Measurements from ENCODE around the gene HDAC7. TPM values are rescaled to one million over a fixed set of nuclear protein-coding genes. Genes with fewer than 3 reads are reported as not detected.

Gene HDAC7
- polyA plus RNA-seq, 4 donors, result 74.5 to 93.2 (median 80.1) TPM

DNA sequence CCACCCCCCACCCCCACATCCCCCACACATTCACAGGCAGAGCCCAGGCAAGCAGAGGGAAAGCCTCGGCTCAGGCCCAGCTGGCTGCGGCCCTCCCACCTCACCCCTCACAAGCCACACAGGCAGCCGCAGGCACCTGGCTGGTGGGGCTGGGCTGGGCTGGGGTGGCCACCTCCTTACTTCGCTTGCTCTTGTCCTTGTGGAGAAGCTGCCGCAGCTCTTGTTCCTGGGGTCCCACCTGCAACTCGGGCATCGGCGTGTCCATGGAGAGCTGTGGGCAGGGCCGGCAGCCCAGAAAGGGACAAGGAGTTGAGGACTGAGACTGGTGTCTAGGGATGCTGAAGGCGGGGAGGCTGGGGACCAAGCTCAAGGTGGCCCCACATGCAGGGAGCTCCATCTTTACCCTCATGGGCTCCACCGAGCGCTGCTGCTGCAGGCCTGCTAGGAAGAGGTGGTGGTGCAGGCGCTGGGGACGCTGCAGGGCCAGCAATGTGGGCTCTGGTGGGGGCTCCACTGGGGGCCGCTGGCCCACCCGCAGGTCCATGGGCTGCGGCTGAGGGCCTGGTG is 21.2 kb downstream of the HDAC7 start:
- no peak for DNase-seq (ENCODE audit: low read depth in 4 of 4, low spot score in 3 of 4)

DNA sequence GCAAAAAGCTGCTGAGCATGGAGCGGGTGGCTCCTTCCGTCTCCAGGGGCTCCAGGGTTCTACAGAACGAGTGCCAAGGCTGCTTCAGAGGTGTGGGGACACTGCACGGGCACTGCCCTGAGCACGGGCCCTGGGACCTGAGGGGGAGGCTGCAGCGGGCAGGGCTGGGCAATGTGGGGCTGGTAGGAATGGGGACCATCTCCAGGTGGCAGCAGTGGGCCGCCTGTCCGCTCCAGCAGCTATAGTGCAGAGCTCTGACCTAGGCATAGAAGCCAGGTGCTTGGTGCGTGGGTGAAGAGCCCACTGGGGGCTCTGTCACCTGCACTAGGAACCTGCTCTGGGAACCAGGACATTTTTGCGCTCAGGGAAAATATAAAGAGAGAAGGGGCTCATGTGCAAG is 22.3 kb downstream of the HDAC7 start:
- DNase-seq (ENCODE audit: low read depth in 4 of 4, low spot score in 3 of 4), result no peak

- DNase-seq (ENCODE audit: low read depth in 4 of 4, low spot score in 3 of 4), result no peak
These were observed 23.8 kb downstream of the HDAC7 start for GRCh38 chr12:47795814-47796411.

GRCh38 chr12:47795121-47795813 is 24.4 kb downstream of the HDAC7 start:
- no peak for DNase-seq (ENCODE audit: low read depth in 4 of 4, low spot score in 3 of 4)

DNA sequence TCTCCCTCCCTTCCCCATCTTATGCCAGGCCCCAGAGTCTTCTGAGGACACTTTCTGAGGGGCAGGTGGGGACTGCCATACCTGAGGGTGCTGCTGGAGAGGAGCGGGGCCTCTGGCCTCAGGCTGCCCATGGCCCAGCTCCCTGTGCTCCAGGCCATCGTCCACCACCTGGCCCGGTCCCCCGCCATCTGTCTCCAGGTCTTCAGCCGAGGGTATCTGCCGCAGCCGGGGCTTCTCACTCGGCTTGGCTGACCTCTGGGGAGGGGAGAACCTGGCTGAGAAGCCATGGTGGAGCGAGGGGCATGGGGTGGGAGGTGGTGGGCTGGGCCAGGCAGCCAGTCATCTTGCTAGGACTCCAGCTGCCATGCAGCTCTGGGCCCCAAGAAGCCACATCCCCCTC is 25.0 kb downstream of the HDAC7 start:
- DNase-seq (ENCODE audit: low read depth in 4 of 4, low spot score in 3 of 4), result no peak

DNA sequence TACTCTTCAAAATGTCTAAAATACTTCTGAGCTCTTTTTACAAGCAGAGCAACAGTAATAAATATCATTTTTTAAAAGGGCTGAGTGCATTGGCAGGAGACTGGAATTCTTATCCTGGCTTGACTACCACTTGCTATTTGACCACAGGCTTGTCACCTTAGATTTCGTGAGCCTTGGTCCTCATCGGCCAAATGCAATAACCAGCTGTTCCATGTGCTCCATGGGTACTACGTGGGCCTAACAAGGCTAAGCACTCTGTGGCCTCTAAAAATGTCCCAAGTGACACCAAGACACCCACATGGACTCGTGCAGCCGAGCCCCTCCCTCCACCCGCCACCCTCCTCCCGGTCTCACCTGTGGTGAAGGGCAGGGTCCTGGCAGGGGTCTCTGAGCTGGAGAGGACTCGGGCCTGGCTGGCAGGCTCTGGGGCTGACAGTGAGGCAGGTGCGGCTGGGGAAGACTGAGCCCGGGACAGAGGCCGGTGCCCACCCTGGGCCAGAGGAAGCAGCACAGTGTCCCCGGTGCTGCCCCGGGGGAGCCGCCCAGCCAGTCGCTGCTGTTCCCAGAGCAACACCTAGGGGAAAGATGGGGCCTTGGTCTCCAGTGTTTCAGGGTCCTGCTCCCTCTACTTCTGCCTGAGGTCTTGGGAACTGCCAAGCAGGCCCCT is 26.6 kb downstream of the HDAC7 start:
- no peak for DNase-seq (ENCODE audit: low read depth in 4 of 4, low spot score in 3 of 4)

- DNase-seq (ENCODE audit: low read depth in 4 of 4, low spot score in 3 of 4), result no peak
These were observed 27.8 kb downstream of the HDAC7 start for GRCh38 chr12:47791874-47792273.

DNA sequence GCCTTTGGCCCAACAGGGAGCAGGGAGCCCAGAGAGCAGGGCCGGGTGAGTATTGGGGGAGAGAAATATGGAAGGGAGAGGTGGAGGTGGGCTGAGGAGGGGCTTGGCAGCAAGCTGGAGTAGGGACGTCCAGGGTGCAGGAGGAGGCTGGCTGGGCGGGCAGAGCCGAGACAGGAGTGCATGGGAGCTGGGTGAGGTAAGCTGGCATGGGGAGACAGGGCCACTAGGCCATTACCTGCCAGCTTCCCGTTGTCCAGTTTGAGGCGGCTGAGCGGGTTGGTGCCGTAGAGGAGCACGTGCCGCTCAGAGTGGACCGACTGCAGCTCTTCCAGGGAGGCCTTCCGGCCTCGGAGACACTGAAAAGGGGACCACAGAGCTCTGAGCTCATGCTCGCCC is 28.4 kb downstream of the HDAC7 start:
- DNase-seq (ENCODE audit: low read depth in 4 of 4, low spot score in 3 of 4), result no peak

GRCh38 chr12:47790676-47791350 is 28.9 kb downstream of the HDAC7 start:
- DNase-seq (ENCODE audit: low read depth in 4 of 4, low spot score in 3 of 4), result no peak

- no peak for DNase-seq (ENCODE audit: low read depth in 4 of 4, low spot score in 3 of 4)
These were observed 29.8 kb downstream of the HDAC7 start for GRCh38 chr12:47789712-47790489.

DNA sequence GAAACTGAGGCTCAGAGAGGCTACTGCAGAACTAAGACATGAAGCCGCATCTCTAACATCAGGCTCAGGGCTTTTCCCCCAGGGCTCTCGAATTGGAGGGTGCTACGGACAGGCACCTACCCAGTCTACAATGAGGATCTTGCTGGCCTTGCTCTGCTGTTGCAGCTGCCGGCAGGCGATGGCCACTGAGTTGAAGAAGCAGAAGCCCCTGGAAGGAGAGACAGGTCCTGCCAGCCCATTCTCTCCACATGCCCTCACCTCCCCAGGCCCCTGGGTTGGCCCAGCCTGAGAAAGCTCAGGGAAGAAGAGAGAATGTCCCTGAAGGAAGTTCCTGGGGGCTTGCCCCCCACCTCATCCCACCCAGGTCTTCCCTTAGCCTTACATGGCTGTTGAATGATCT is 30.6 kb downstream of the HDAC7 start:
- DNase-seq (ENCODE audit: low read depth in 4 of 4, low spot score in 3 of 4), result no peak

- DNase-seq (ENCODE audit: low read depth in 4 of 4, low spot score in 3 of 4), result no peak
These were observed 31.9 kb downstream of the HDAC7 start for GRCh38 chr12:47787596-47788319.

GRCh38 chr12:47786662-47787280 is 32.9 kb downstream of the HDAC7 start:
- DNase-seq (ENCODE audit: low read depth in 4 of 4, low spot score in 3 of 4), result no peak

DNA sequence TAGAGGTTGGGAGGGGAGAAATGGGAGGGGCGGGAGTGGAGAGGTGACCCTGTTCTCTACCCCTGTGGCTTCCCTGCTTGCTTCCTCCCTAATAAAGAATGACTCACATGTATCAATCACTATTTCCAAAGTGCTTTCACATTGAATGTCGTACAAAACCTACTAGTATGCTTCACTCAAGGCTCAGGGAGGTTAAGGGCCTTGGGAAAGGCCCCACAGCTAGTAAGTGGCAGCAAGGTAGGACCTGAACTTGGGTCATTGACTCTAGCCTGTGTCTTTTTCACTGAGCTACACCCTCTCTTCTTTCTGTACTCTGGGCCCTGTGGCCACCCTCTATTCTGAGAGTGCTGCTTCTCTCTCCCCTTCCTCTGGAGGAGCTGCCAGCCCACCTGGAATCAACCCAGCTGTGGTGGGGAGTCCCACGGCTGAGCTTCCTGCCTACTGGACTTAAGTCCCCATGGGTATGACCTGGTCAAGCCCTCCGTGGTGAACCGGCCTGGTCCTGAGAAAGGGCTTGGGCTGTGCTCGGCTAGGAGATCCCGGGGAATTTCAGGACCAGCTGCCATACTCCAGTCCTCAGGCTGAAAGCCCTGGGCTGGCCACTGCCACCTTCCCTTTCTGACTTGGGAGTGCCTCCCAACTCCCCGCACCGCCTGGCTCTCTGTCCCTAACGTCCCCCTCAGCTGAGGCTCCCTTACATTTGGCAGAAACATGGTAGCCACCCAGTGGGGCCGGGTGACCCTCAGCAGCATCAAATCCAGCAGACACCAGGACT is 33.6 kb downstream of the HDAC7 start:
- DNase-seq (ENCODE audit: low read depth in 4 of 4, low spot score in 3 of 4), result no peak

DNA sequence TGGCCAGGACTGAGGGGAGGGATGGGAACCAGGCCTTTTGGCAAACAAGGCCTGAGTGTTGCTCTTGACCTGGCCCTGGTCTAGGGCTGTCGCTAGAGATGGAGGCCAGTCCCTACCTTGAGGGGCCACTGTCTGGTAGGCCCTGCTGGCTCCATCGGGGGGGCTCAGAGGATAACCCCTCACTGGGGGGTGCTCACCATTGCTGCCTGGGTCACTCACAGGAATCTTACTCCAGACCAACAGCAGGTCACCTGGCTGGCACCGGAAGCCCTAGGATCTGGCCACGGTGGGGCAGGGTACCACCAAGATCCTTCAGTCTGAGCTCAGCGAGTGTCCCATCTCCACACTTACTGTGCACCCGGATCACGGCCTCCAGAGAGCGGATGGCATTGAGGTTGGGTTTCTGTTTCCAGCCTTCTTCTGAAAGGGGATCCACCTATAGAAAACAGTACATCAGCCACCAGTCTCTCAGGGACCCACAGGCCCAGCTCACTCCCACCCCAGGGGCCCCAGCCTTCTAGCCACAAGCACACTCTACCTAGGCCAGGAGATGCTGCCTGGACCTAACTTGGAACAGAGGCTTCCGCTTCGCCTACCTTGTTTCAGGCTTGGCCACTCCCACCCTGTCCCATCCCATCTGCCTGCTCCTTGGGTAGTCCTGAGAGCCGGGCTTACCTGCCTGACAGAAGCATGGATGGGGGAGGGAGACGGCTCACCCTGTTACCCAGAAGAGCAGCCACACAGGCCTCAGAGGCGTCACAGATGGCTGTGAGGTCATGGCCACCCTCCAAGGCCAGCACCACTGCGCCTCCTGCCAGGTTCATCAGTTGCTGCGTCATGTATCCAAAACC is 34.4 kb downstream of the HDAC7 start:
- DNase-seq (ENCODE audit: low read depth in 4 of 4, low spot score in 3 of 4), result no peak

DNA sequence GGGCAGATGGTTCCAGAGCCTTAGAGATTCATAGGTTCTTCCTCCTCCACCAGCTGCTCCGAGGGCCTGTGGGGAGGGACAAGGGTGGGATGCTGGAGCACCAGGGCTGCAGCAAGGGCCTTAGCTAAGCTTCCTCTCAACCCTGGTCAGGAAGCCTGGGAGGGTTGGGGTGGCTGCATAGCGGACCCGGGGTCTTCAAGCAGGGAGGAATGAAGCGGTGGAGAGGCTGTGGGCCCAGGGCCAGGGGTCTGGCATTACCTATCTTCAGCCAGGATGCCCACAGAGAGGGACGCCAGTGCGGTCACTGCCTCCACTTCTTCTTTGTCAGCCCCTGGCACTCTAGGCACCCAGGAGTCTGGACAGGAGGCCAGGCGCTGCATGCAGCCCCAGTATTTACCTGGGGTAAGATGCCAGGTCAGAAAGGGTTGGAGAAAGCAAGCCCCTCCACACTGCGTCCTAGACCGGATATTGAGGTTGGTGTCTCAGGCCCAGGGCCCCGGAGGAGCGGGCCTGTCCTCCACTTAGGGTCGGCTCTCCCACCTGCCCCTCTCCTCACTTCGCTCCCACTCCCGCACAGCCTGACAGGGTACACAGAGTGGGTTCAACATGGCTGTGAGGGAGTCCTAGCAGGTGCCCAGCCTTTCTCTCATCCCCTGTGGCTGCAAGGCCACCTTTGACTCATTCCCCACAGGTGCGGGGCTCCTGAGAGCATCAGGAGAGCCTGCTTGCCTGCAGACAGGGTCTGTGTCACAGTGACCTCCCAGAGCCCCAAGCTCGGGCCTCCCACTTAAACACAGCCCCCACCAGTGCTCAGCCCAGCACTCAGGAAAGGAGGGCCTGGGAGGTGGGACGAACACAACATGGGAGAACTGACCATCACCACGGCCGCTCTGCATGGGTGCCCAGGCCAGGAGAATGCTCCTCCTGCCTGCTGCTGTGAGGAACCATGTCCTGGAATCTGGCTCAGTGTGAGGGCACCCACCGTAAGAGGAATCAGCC is 35.6 kb downstream of the HDAC7 start:
- no peak for DNase-seq (ENCODE audit: low read depth in 4 of 4, low spot score in 3 of 4)
